Neural cell (in vitro differentiated cells): ENCODE measurements around the gene RNU2-63P.

ENCODE experiments used
- CTCF ChIP-seq: fragments of 450-650 bp; IDR thresholded peaks from 2 replicates; pipeline ENCODE4 v1.5.1; 2014; ENCODE audit warnings: antibody characterized with exemption, mild to moderate bottlenecking, moderate library complexity; ENCODE audit not compliant: poor library complexity, severe bottlenecking
- SMC3 ChIP-seq: fragments of 450-650 bp; conservative IDR thresholded peaks from 2 replicates; pipeline ENCODE4 v1.6.1; 2014; ENCODE audit warnings: antibody characterized with exemption, mild to moderate bottlenecking, moderate library complexity; ENCODE audit not compliant: poor library complexity

GRCh38 chr2:88038263-88039105 is 22.1 kb upstream of the RNU2-63P start:
- no peak for TF ChIP-seq CTCF
- TF ChIP-seq SMC3 = no peak
